Stimulated activated CD4-positive, alpha-beta T cell treated with anti-CD3 and anti-CD28 coated beads, Interleukin-15, amount 100 ng/mL, for 24 hours (primary cell): ENCODE data around the gene CTLA4.
"Not testable (repeated sequence)": the region's sequence is repeated elsewhere in the genome, so short reads cannot be mapped to it uniquely, and the experiment has no call there.

Experiments
- DNase-seq: peaks from one replicate; pipeline ENCODE4 v3.0.0-alpha.2; 2020

Gene CTLA4

GRCh38 chr2:203858176-203858575 lies 9.4 kb upstream of the CTLA4 start:
- peak; percentile 50 for DNase-seq

- DNase-seq: no peak
Observed at GRCh38 chr2:203859030-203859789, 8.4 kb upstream of the CTLA4 start.

GRCh38 chr2:203861197-203861596 lies 6.4 kb upstream of the CTLA4 start:
- DNase-seq: no peak

GRCh38 chr2:203861607-203862006 lies 6.0 kb upstream of the CTLA4 start:
- no peak for DNase-seq

GRCh38 chr2:203869223-203870042 lies 1.9 kb downstream of the CTLA4 start:
- DNase-seq: peak; percentile 56

DNA sequence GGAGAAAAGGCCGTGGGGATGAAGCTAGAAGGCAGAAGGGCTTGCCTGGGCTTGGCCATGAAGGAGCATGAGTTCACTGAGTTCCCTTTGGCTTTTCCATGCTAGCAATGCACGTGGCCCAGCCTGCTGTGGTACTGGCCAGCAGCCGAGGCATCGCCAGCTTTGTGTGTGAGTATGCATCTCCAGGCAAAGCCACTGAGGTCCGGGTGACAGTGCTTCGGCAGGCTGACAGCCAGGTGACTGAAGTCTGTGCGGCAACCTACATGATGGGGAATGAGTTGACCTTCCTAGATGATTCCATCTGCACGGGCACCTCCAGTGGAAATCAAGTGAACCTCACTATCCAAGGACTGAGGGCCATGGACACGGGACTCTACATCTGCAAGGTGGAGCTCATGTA lies 2.9 kb downstream of the CTLA4 start:
- DNase-seq: peak; percentile 49

GRCh38 chr2:203870941-203871340 lies 3.4 kb downstream of the CTLA4 start:
- no peak for DNase-seq

DNA sequence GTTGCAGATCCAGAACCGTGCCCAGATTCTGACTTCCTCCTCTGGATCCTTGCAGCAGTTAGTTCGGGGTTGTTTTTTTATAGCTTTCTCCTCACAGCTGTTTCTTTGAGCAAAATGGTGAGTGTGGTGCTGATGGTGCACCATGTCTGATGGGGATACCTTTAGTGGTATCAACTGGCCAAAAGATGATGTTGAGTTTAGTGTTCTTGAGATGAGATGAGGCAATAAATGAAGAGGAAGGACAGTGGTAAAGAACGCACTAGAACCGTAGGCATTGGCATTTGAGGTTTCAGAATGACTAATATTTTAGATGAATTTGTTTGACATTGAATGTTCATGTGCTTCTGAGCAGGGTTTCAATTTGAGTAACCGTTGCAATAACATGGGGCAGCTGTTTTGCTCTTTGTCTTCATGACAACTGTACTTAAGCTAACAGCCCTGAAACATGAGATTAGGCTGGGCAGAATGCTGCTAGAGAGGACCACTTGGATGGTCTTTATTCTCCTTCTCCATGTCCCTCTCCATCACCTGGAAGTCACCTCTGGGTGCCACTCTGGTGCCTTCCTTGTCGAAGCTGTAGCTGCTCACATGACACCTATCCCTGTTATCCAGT lies 3.9 kb downstream of the CTLA4 start:
- DNase-seq: peak; percentile 49

DNA sequence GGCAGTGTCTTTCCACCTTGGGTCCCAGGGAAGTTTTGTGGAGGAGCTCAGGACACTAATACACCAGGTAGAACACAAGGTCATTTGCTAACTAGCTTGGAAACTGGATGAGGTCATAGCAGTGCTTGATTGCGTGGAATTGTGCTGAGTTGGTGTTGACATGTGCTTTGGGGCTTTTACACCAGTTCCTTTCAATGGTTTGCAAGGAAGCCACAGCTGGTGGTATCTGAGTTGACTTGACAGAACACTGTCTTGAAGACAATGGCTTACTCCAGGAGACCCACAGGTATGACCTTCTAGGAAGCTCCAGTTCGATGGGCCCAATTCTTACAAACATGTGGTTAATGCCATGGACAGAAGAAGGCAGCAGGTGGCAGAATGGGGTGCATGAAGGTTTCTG lies 5.9 kb downstream of the CTLA4 start:
- no peak for DNase-seq

- no peak for DNase-seq
Observed at GRCh38 chr2:203873921-203874631, 6.5 kb downstream of the CTLA4 start.

DNA sequence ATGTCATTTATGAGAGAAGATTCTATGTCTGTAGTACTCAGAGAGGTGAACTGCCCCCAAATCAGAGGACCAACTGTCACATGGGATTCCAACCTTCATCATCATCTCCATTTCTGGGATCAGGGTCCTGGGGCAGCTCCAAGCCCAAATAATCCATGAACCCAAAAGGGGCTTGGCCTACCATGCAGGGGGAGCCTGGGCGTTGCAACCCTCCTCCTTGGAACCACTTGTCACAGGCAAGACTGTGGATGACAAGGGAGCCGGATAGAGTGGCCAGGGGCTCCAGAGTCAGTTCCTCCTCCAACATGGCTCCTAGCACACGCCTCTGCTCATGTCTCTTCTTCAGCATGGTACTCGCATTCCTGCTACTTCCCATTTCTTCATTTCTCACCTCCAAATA lies 7.9 kb downstream of the CTLA4 start:
- DNase-seq: peak; percentile 52

- DNase-seq: no peak
Observed at GRCh38 chr2:203876328-203876727, 8.8 kb downstream of the CTLA4 start.

DNA sequence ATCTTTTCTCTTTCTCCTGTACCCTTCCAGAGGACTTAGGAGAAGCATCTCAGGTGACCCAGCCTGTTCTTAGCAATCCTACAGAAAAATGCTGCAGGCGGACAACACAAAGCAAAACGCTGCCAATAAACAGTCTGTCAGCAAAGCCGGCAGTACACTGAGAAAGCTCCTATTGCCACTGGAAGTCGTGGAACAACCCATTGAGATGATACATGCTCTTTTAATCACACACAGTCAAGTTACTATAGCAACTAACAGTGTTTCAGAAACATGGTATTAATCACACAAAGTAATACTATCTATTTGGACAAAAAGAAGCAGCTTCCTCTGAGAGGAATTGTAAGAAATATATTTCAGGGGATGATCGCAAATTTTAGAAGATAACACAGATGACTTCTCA lies 10.5 kb downstream of the CTLA4 start:
- no peak for DNase-seq

GRCh38 chr2:203880557-203881125 lies 13.1 kb downstream of the CTLA4 start:
- DNase-seq: no peak

- DNase-seq: not testable (repeated sequence)
Observed at GRCh38 chr2:203881185-203881584, 13.6 kb downstream of the CTLA4 start.

DNA sequence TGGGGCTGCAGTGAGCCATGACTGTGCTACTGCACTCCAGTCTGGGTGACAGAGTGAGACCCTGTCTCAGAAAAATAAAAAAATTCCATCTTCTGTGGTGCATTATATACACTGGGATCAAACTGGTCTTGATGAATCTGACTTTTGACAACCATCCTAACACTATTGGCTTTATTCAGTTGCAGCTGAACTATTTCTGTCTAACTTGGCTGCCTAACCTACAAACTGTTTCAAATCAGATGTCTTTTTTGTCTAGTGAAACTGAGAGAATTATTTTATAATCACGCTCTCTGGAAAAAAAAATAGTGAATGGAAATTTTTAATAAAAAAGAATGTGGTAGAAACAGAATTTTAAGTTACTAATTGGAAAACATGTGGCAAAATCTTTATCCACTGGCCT lies 15.0 kb downstream of the CTLA4 start:
- DNase-seq: no peak

DNA sequence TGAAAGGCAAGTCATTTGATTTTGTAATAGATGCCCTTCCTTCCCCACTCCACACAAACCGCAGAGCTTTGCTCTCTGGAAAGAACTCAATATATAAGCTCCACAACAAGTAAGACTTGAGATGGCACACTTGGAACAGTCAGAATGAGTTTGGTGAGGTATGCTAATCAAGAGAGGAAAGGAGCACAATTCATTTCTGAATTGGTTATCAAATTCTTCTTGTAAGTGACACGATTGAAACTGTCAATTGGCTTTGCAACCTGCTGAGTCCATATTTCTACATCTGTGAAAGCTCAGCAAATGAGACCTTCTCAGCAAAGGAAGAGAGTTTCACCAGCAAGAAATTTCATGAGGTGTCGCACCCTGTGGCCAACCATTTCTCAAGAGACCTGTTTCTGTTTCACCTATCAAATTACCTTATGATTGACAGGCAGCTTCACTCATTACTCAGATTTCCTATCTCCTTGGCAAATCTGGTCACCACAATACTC lies 19.1 kb downstream of the CTLA4 start:
- DNase-seq: peak; percentile 65

GRCh38 chr2:203887677-203888076 lies 20.1 kb downstream of the CTLA4 start:
- DNase-seq: no peak

- no peak for DNase-seq
Observed at GRCh38 chr2:203889542-203889941, 22.0 kb downstream of the CTLA4 start.

GRCh38 chr2:203889944-203890343 lies 22.4 kb downstream of the CTLA4 start:
- DNase-seq: no peak

GRCh38 chr2:203890733-203891132 lies 23.2 kb downstream of the CTLA4 start:
- DNase-seq: no peak

DNA sequence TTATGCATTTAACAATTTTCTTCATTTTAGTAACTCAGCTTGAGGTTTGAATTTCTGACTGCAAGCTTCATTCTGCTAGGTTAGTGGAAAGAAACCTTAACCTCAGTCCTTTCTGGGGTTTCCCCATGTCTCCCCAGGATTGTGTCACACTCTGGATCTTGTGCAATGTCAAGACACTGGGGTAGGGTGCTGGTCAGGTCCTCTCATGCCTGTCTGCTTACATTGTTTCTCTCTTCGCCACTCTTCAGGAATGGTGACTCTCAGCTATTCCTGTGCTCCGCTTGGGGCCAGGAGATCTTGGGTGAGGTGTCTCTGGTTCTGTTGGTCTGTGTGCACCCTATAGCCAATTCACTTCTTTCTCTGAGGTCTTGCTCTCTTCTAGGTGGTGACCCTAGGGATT lies 23.9 kb downstream of the CTLA4 start:
- DNase-seq: peak; percentile 75

DNA sequence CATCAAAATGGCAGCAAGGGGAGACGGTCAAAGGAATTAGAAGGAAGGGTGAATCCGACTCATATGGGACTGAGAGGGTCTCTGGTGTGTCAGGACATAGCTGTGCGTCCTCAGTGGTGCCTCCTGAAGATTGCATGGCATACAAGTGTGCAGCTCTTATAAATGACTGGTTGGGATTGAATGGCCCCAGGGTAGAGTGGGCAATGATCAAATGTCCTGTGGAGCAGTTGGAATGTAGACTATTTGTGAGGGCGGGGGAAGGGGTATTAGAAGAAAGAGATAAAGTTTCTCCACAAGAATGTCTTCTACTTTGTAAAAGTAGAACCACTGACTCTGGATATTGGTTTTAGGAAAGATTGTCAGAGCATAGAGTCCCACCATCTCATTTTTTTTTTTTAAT lies 24.6 kb downstream of the CTLA4 start:
- DNase-seq: no peak
